Upper lobe of left lung (tissue), 4 donors: ENCODE data around the gene SOX10.

Source experiments
- CTCF ChIP-seq, 6 experiments: fragments of 450-650 bp in 4 of 6; fragments of 200-600 bp in 2 of 6; sonication (generic) in 2 of 6; IDR thresholded peaks; one replicate each; pipeline ENCODE4 v1.5.1; 2016 to 2019; ENCODE audit warnings: antibody characterized with exemption in 6 of 6
- POLR2A ChIP-seq, 4 donors: fragments of 450-650 bp; IDR thresholded peaks; one replicate each; pipeline ENCODE4 v1.5.1; 2016 to 2017; ENCODE audit warnings: antibody characterized with exemption in 4 of 4, mild to moderate bottlenecking in 2 of 4

GRCh38 chr22:37971475-37972434 is 12.6 kb downstream of the SOX10 start:
- TF ChIP-seq CTCF (IDR thresholded peaks at IDR 0.05) (no peak), POLR2A (IDR thresholded peaks at IDR 0.05) (no peak)
